SK-N-SH treated with all-trans-retinoic acid at 6 μM for 48 hours (cell line): Measurements from ENCODE around the gene CACNG1.

Experiments
- ESRRG ChIP-seq: fragments of 250-450 bp; sonication (Bioruptor Pico); IDR thresholded peaks from 2 replicates; pipeline ENCODE4 v1.6.1; 2021; ENCODE audit warnings: mild to moderate bottlenecking
- GLIS3 ChIP-seq: fragments of 250-450 bp; sonication (Bioruptor Pico); IDR thresholded peaks from 2 replicates; pipeline ENCODE4 v1.5.0; 2020; ENCODE audit warnings: mild to moderate bottlenecking, moderate library complexity
- ISL1 ChIP-seq: fragments of 250-450 bp; sonication (Bioruptor Pico); IDR thresholded peaks from 2 replicates; pipeline ENCODE4 v2.1.2; 2022; ENCODE audit warnings: mild to moderate bottlenecking, moderate library complexity
- OSR1 ChIP-seq: fragments of 250-450 bp; sonication (Bioruptor Pico); IDR thresholded peaks from 2 replicates; pipeline ENCODE4 v1.8.0; 2022; ENCODE audit warnings: moderate library complexity, mild to moderate bottlenecking, inconsistent platforms
- SNAI2 ChIP-seq: fragments of 250-450 bp; sonication (Bioruptor Pico); IDR thresholded peaks from 2 replicates; pipeline ENCODE4 v1.5.0; 2020; ENCODE audit warnings: mild to moderate bottlenecking, moderate library complexity
- ZC3H10 ChIP-seq: fragments of 250-450 bp; sonication (Bioruptor Pico); IDR thresholded peaks from 2 replicates; pipeline ENCODE4 v1.5.1; 2021; ENCODE audit warnings: mild to moderate bottlenecking, moderate library complexity
- ZFP3 ChIP-seq: fragments of 250-450 bp; sonication (Bioruptor Pico); IDR thresholded peaks from 2 replicates; pipeline ENCODE4 v1.5.0; 2020; ENCODE audit warnings: mild to moderate bottlenecking, moderate library complexity
- ZFP30 ChIP-seq: fragments of 450-650 bp; formaldehyde crosslinking; IDR thresholded peaks from 2 replicates; pipeline ENCODE4 v1.5.0; 2022; ENCODE audit warnings: mild to moderate bottlenecking, moderate library complexity
- TF ChIP-seq, protein P1 (sequence below): fragments of 250-450 bp; sonication (Bioruptor Pico); IDR thresholded peaks from 2 replicates; pipeline ENCODE4 v1.5.1; 2021; ENCODE audit warnings: mild to moderate bottlenecking, moderate library complexity
- TF ChIP-seq, protein P2 (sequence below): fragments of 250-450 bp; sonication (Bioruptor Pico); IDR thresholded peaks from 2 replicates; pipeline ENCODE4 v1.8.0; 2020; ENCODE audit warnings: mild to moderate bottlenecking, moderate library complexity, borderline replicate concordance
- TF ChIP-seq, protein P3 (sequence below): fragments of 250-450 bp; sonication (Bioruptor Pico); IDR thresholded peaks from 2 replicates; pipeline ENCODE4 v1.5.1; 2020; ENCODE audit warnings: low read depth, mild to moderate bottlenecking, moderate library complexity

DNA sequence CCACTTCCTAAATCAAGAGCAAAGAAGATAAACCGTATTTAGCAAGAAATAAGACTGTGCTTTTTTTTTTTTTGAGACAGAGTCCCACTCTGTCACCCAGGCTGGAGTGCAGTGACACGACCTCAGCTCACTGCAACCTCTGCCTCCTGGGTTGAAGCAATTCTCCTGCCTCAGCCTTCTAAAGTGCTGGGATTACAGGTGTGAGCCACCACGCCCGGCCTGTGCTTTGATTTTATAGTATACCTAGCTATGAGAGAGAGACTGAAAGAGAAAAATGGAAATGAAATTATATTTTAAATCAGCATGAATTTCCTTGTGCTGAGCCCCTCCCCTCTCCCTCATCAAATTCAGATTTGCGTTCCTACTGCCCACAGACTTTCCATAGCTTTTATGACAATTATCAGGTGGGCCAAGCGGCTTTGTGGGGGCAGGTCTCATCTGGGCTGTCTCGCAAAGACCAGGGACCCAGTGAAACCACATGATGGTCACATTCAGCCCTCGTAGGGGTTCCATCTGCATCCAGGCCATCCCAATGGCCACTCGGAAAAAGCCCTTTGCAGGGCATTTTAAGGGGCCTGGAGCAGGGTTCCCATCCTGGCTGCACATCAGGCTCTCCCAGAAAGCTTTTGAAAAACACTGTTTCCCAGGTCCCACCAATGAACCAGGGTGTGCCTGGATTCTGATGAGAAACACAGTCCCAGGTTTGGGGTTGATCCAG is 8.5 kb downstream of the CACNG1 start:
- TF ChIP-seq, protein P1, sequence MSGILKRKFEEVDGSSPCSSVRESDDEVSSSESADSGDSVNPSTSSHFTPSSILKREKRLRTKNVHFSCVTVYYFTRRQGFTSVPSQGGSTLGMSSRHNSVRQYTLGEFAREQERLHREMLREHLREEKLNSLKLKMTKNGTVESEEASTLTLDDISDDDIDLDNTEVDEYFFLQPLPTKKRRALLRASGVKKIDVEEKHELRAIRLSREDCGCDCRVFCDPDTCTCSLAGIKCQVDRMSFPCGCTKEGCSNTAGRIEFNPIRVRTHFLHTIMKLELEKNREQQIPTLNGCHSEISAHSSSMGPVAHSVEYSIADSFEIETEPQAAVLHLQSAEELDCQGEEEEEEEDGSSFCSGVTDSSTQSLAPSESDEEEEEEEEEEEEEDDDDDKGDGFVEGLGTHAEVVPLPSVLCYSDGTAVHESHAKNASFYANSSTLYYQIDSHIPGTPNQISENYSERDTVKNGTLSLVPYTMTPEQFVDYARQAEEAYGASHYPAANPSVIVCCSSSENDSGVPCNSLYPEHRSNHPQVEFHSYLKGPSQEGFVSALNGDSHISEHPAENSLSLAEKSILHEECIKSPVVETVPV (CRISPR knock-in tag), result no peak
- TF ChIP-seq ZC3H10 (CRISPR knock-in tag) (no peak), ZFP3 (CRISPR knock-in tag) (no peak), SNAI2 (CRISPR knock-in tag) (no peak), OSR1 (CRISPR knock-in tag) (no peak), GLIS3 (no peak), ISL1 (CRISPR knock-in tag) (no peak), ZFP30 (CRISPR knock-in tag) (no peak), ESRRG (no peak)
- TF ChIP-seq, protein P2, sequence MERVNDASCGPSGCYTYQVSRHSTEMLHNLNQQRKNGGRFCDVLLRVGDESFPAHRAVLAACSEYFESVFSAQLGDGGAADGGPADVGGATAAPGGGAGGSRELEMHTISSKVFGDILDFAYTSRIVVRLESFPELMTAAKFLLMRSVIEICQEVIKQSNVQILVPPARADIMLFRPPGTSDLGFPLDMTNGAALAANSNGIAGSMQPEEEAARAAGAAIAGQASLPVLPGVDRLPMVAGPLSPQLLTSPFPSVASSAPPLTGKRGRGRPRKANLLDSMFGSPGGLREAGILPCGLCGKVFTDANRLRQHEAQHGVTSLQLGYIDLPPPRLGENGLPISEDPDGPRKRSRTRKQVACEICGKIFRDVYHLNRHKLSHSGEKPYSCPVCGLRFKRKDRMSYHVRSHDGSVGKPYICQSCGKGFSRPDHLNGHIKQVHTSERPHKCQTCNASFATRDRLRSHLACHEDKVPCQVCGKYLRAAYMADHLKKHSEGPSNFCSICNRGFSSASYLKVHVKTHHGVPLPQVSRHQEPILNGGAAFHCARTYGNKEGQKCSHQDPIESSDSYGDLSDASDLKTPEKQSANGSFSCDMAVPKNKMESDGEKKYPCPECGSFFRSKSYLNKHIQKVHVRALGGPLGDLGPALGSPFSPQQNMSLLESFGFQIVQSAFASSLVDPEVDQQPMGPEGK, result no peak
- TF ChIP-seq, protein P3, sequence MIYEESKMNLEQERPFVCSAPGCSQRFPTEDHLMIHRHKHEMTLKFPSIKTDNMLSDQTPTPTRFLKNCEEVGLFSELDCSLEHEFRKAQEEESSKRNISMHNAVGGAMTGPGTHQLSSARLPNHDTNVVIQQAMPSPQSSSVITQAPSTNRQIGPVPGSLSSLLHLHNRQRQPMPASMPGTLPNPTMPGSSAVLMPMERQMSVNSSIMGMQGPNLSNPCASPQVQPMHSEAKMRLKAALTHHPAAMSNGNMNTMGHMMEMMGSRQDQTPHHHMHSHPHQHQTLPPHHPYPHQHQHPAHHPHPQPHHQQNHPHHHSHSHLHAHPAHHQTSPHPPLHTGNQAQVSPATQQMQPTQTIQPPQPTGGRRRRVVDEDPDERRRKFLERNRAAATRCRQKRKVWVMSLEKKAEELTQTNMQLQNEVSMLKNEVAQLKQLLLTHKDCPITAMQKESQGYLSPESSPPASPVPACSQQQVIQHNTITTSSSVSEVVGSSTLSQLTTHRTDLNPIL (CRISPR knock-in tag), result no peak
